Smooth muscle cell of the brain vasculature (primary cell): ENCODE results near the gene JMJD7.

ENCODE experiments used
- DNase-seq: peaks from one replicate; pipeline ENCODE4 v3.0.0-alpha.2; 2012; ENCODE audit warnings: low read depth, low spot score

JMJD7 gene

DNA sequence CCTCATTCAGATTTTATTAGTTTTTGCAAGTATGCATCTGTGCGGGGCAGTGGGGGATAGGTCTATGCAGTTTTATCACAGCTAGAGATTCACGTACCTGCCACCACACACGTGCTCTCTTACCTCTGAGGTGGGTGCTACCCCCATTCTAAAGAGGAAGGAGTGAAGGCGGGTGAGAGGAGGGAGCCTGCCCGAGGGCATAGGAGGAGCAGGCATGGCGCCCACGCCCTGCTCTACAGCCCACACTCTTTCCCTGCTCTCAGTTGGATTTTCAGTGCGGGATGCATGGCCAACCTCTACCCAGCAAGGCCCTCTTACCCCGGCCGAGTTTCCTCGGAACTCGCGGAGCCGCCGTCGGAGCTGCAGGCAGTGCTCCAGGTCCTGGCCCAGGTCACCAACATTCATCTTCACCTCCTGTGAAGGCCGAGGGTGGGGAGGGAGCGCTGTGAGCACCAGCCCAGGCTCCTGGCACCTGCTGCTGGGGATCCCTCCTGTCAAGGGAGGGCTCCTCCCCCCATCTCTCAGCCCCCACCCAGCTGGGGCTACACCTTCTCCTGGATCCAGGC, 37.7 kb downstream of the JMJD7 start:
- DNase-seq, result no peak

DNA sequence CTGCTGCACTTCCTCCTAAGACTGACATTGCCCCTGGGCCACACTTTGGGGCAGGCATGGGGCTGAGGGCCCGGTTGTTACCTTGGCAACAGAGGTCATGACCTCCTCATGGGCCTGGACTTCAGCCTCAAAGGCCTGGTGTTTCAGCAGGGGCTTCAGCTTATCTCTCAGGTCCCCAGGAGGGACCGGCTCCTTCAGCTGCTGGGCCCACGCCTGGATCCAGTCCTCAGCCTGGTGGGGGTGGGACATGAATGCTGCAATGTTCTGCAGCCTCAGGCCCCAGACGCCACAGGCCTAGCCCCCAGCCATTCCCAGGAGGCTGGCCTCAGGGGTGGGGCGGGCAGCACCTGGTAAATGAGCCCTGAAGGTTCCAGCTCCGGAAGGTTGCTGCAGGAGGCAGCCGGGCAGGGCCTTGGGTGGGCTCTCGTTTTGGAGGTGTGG, 38.4 kb downstream of the JMJD7 start:
- DNase-seq, result no peak

DNA sequence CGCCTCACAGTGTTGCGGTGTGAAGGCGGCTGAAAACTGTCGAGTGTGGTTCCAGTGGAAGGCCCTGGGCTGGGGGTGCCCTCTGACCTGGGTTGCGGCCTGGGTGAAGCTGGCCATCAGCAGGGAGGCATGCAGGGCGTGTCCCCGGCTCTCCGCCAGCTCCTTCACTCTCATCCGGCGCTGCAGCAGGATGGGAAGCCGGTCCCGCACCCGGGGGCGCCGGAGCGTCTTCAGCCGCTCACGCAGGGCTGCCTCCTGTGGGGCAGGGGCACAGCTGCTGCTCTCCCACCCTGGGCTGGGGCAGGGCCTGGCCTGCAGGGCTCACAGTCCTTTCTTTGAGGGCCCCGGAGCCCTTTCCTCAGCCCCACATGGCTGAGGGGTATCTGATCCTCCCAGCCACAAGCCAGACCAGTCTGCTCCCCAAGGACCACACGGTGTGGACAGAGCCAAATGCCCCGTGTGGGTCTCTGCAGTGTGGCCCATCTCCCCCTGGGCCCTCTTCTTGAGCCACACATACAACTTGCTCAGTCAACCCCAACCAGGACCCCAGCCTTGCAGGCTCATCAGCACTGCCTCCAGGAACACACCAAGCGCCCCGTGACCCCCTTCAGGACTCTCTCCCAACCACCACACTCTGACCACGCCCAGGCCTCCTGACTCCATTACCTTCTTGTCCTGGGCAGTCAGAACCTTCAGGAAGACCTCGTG, 39.1 kb downstream of the JMJD7 start:
- DNase-seq, result no peak

GRCh38 chr15:41868321-41868720, 40.4 kb downstream of the JMJD7 start:
- no peak for DNase-seq

GRCh38 chr15:41869770-41870688, 42.1 kb downstream of the JMJD7 start:
- DNase-seq, result no peak

DNA sequence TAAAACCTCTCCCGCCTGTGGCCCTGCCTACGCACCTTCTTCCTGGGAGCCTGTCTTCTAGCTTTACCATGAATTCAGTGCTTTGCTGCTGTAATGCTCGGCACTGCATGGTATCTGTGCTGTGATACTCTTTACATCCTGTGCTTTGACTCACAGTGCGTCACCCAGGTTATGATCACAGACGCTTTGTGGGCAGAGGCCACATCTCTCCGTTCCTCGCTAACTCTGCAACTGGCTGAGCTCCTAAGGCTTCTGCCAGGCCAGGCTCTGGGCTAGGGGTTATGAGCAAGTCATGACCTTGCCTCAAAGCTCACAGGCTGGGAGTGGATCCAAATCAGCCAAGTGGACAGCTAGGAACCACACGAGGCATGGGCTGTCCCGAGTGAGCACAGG, 42.8 kb downstream of the JMJD7 start:
- peak; percentile 57 for DNase-seq

DNA sequence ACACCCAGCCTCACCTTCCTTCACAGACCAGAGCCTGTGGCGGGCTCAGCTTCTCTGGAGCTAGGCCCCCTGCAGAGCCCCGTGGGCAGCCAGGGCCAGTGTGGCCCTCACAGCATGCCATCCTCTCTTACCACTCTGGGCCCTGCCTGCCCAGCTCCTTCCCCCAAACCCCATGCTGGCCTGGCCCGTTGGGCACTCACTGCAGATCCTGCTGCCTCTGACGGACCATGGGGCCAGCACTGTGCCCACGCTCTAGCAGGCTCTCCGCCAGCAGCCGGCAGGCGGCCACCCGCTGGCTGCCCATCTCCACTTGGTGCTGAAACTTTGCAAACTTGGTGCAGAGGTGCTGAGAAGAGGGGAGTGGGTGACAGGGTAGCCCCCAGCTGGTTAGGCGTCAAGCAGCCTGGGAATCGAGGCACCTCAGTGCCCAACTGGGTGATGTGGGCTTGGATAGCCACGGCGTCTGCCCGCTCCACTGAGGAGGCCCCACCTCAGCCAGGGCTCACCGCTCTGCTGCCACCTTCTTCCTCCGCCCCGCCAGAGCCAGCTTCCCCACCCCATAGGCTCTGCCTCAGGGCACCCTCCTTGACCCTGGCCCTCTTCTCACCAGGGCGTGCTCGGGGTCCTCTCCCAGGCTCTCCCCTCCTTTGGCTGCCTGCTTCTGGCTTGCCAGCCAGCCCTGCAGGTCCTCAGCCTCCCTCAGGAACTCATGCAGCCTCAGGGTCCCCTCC, 43.4 kb downstream of the JMJD7 start:
- DNase-seq, result no peak

GRCh38 chr15:41872166-41872747, 44.4 kb downstream of the JMJD7 start:
- DNase-seq, result no peak

GRCh38 chr15:41873711-41874110, 45.8 kb downstream of the JMJD7 start:
- DNase-seq, result no peak

GRCh38 chr15:41874736-41875135, 46.8 kb downstream of the JMJD7 start:
- DNase-seq, result no peak

DNA sequence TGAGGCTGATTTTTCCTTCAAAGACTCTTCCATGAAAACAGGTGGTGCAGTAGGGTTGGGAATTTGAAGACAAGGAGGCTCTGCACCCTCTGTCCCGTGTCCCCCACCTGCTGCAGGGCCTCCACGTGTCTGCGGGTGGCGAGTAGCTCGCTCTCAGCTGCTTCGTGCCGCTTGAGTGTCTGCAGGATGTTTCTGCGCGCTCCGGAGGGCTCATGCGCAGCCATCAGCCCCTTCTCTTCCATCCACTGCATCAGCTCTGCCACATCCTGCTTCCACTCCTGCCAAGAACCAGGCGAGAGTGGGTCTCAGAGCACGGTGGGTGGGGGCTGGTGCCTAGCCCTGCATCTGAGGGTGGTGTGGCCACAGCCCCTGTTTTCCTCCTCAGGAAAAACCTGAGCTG, 48.1 kb downstream of the JMJD7 start:
- no peak for DNase-seq

- DNase-seq, result no peak
Observed at GRCh38 chr15:41876689-41877088, 48.8 kb downstream of the JMJD7 start.

DNA sequence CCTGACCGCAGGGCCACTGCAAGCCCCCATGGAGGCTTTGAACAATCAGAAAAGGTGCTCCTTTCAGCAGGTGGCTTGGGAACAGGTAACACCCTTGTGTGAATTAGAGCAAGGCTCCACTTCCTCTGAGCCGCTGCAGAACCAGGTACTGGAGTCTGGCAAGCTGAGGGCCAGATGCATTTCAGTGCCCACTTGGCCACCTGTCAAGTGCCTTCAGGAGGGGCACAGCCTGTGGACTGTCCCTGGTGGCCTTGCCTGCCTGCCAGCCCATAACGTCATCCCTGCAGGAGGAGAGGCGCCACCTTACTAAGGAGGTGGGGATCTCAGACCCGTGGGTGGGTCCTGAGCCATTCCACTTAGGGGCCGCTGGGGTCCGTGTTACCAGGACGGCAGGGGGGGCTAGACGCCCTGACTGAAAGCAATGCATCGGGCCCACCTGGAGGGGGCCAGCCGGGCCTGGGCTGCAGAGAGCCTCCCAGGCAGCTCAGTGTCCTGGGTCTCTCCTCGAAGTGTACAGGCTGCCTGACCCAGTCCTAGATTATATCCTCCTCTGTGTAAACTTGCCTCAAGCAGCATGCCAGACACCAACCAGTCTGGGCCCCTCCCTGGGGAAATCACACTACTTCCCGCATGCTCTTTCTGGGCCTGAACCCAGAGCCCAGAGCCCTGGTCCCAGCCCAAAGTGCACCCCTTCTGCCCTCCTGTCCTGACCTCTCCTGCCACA, 49.9 kb downstream of the JMJD7 start:
- DNase-seq, result no peak

- DNase-seq, result no peak
Observed at GRCh38 chr15:41878355-41878699, 50.4 kb downstream of the JMJD7 start.

DNA sequence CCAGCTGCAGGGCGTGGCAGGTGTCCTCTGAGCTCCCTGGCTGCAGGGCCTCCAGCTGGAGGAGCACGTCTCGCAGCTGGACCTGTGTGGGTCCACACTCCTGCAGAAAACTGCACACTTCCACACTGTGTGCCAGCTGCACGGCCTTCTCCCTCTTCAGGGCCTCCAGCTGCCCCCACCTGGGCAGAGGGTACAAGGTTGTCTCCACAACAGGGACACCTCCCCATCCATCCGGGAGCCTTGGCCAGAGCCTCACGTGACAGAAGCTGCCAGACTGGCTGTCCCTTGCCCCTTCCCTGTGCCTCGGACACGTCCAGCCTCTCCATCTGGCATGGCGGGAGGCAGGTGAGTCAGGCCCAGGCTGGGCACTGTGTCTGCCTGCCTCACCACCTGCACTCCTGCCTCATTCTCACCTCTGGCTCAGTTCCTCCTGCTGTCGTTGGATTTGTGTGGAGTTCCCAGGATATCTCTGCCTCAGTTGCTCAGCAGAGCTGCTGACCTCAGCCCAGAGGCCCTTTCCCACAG, 51.5 kb downstream of the JMJD7 start:
- no peak for DNase-seq

GRCh38 chr15:41880156-41880877, 52.4 kb downstream of the JMJD7 start:
- no peak for DNase-seq

DNA sequence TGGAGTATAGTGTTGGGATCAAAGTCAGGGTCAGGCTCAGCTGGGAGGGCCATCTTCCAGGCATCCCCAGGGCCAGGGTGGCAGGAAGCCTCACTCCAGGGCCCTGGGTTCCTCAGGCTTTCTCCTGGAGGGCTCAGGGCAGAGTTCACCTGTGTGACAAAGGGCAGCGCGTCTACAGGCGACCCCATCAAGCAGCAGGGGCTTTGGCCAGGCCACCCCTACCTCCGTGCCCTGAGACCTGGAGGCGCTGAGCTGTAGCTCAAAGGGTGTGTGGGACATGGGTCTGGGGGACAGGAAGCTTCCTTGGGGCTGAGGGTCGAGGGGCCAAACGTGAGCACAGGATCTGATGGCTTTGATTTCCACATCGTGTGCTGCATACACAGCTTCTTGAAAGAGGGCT, 53.2 kb downstream of the JMJD7 start:
- no peak for DNase-seq

DNA sequence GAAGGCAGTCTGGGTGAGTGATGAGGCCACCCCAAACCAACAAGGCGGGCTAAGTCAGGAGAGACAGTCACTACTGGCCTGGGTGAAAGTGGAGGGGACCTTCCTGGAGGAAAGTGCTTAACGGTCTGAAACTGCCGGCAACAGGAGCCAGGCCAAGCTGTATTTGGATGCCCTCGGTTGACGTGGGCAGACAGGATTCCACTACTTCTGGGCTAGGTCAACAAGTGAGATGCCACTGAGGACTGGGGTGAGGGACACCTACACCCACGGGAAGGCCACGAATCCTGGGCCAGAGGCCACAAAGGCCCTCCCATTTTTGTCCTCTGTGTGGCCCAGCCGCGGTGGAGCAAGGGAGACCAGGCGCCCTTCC, 53.6 kb downstream of the JMJD7 start:
- no peak for DNase-seq

DNA sequence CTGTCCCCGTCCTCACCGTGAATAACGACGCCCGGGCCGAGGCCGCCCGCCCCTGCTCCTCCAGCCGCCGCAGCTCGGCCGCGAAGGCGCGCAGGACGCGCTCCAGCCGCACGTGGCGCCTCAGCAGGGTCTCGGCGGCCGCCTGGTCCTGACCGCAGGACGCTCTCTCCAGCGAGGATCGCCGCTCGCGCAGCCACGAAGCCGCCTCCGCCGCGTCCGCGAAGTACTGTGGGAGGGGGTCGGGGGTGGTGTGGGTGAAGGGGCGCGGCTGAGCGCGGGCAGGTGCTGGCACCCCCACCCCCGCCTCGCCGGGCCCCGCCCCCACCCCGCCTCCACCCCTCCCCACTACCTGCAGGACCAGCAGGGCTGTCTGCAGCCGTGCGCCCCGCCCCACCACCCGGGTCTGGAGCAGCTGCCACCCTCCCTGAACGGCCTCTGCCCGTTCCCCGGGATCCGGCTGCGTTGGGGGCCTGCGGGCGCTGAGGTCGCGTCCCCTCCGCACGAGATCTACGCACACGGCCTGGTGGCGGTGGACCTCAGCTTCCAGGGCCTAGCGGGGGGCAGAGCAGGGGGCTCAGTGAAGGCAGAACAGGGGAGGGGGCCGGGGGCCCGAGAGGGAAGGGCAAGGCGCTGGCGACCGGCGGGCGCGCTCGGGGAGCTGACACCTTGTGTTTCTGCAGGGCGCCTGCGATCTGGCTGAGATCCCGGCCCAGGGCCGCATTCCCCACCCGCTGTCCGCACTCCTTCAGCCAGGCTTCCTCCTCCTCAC, 54.2 kb downstream of the JMJD7 start:
- DNase-seq, result no peak
